ENCODE measurements around the gene GZMH.

GZMH gene

DNA sequence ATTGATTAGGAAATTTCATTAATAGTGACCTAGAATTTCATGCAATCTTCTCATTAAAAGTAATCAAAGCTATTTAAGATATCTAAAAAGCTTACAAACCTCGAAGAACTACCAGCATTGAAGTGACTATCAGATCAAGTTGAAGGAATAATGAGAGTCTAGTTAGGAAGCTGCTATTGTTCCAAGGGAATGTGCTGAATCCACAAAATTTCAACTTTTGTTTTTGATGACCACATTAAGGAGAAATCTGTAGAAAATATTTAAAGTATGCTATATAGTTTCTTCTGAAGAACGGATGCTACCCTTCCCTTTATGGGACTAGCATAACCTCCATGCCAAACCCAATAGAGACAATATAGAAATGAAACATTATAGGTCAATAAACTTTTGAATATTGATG, 30.9 kb downstream of the GZMH start:
- H2AFZ ChIP-seq (ENCODE audit: low read depth, low read length): no peak overlapping the region
- no peak for TF ChIP-seq EZH2 (IDR thresholded peaks at IDR 0.05; ENCODE audit: borderline replicate concordance, low read depth, low read length, severe bottlenecking)
- TF ChIP-seq, protein P1, sequence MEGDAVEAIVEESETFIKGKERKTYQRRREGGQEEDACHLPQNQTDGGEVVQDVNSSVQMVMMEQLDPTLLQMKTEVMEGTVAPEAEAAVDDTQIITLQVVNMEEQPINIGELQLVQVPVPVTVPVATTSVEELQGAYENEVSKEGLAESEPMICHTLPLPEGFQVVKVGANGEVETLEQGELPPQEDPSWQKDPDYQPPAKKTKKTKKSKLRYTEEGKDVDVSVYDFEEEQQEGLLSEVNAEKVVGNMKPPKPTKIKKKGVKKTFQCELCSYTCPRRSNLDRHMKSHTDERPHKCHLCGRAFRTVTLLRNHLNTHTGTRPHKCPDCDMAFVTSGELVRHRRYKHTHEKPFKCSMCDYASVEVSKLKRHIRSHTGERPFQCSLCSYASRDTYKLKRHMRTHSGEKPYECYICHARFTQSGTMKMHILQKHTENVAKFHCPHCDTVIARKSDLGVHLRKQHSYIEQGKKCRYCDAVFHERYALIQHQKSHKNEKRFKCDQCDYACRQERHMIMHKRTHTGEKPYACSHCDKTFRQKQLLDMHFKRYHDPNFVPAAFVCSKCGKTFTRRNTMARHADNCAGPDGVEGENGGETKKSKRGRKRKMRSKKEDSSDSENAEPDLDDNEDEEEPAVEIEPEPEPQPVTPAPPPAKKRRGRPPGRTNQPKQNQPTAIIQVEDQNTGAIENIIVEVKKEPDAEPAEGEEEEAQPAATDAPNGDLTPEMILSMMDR (IDR thresholded peaks at IDR 0.05; ENCODE audit: borderline replicate concordance, extremely low read depth, low read length, poor library complexity, severe bottlenecking): no peak
- ATAC-seq (ENCODE audit: insufficient read depth, low read depth) (no peak), DNase-seq (no peak)
- H3K4me1 ChIP-seq (ENCODE audit: insufficient read depth, low read length): peaks cover 7% of the 10 kb centered on the region
- no peaks in the 10 kb centered on the region for H3K27me3 ChIP-seq (ENCODE audit: insufficient read depth, low read length, poor library complexity)
- no peak overlapping the region for H3K27ac ChIP-seq (ENCODE audit: low read length)
- H3K79me2 ChIP-seq (ENCODE audit: insufficient read depth, low read length): no peaks in the 10 kb centered on the region
- no peaks in the 10 kb centered on the region for H3K9me3 ChIP-seq (ENCODE audit: insufficient read depth, low read length, severe bottlenecking)
- H3K4me2 ChIP-seq (ENCODE audit: insufficient read depth, low read length): no peak overlapping the region
- no peak overlapping the region for H3K9ac ChIP-seq (ENCODE audit: low read depth, low read length)
- no peak overlapping the region for H3K4me3 ChIP-seq (ENCODE audit: low read depth in 1 of 2, low read length in 2 of 2)
- H3K36me3 ChIP-seq (ENCODE audit: insufficient read depth, low read length): no peaks in the 10 kb centered on the region
- H4K20me1 ChIP-seq (ENCODE audit: insufficient read depth, low read length): no peaks in the 10 kb centered on the region

DNA sequence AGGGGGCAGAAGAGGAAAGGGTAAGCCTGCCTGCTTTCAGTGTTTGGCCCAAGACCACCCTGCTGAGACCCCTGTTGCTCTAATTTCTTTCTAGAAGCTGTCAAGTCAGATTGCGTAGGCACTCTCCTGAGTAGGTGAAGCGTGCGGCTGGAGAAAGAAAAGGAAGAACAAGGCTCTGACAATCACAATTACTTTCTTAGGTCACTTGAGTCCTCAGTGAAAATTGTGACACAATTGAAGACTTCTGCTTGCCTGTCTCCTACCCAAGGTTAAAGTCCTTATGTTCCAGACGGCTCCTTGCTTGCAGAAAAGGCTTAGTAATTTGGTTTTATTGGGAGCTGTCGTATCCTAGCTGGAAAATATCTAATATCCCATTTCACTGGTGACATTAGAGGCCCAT, 32.7 kb downstream of the GZMH start:
- Histone ChIP-seq H3K36me3 (ENCODE audit: insufficient read depth, low read length) (no peaks in the 10 kb centered on the region), H2AFZ (ENCODE audit: low read depth, low read length) (no peak overlapping the region), H3K79me2 (ENCODE audit: insufficient read depth, low read length) (no peaks in the 10 kb centered on the region), H3K4me2 (ENCODE audit: insufficient read depth, low read length) (no peak overlapping the region), H4K20me1 (ENCODE audit: insufficient read depth, low read length) (no peaks in the 10 kb centered on the region), H3K27ac (ENCODE audit: low read length) (no peak overlapping the region), H3K4me1 (ENCODE audit: insufficient read depth, low read length) (peaks cover 7% of the 10 kb centered on the region), H3K9ac (ENCODE audit: low read depth, low read length) (no peak overlapping the region), H3K9me3 (ENCODE audit: insufficient read depth, low read length, severe bottlenecking) (no peaks in the 10 kb centered on the region), H3K27me3 (ENCODE audit: insufficient read depth, low read length, poor library complexity) (no peaks in the 10 kb centered on the region), H3K4me3 (ENCODE audit: low read depth in 1 of 2, low read length in 2 of 2) (no peak overlapping the region)
- TF ChIP-seq, protein P1 (IDR thresholded peaks at IDR 0.05; ENCODE audit: borderline replicate concordance, extremely low read depth, low read length, poor library complexity, severe bottlenecking): no peak
- no peak for TF ChIP-seq EZH2 (IDR thresholded peaks at IDR 0.05; ENCODE audit: borderline replicate concordance, low read depth, low read length, severe bottlenecking)
- ATAC-seq (ENCODE audit: insufficient read depth, low read depth) (no peak), DNase-seq (no peak)

GRCh38 chr14:24576182-24576581, 33.3 kb downstream of the GZMH start, which contains the start of gene CTSG:
Gene CTSG (minus strand): TSS chr14:24576250. CDS start chr14:24576223, 27 bp downstream.
- ATAC-seq (ENCODE audit: insufficient read depth, low read depth) (peak; percentile 89), DNase-seq (peak; percentile 60)
- Histone ChIP-seq H2AFZ (ENCODE audit: low read depth, low read length) (no peak within 1 kb of the TSS), H3K9ac (ENCODE audit: low read depth, low read length) (no peak within 1 kb of the TSS), H3K4me3 (ENCODE audit: low read depth in 1 of 2, low read length in 2 of 2) (no peak within 1 kb of the TSS), H3K27ac (ENCODE audit: low read length) (0 out of 2 replicates have a peak within 1 kb of the TSS, but pooled peaks have one; percentile 2), H3K4me1 (ENCODE audit: insufficient read depth, low read length) (peaks cover 7% of the 10 kb centered on the region), H3K27me3 (ENCODE audit: insufficient read depth, low read length, poor library complexity) (no peaks in the 10 kb centered on the region), H4K20me1 (ENCODE audit: insufficient read depth, low read length) (no peaks in the 10 kb centered on the region), H3K79me2 (ENCODE audit: insufficient read depth, low read length) (no peaks in the 10 kb centered on the region), H3K36me3 (ENCODE audit: insufficient read depth, low read length) (no peaks in the 10 kb centered on the region), H3K4me2 (ENCODE audit: insufficient read depth, low read length) (no peak within 1 kb of the TSS), H3K9me3 (ENCODE audit: insufficient read depth, low read length, severe bottlenecking) (no peaks in the 10 kb centered on the region)
- TF ChIP-seq, protein P1 (IDR thresholded peaks at IDR 0.05; ENCODE audit: borderline replicate concordance, extremely low read depth, low read length, poor library complexity, severe bottlenecking): no peak
- no peak for TF ChIP-seq EZH2 (IDR thresholded peaks at IDR 0.05; ENCODE audit: borderline replicate concordance, low read depth, low read length, severe bottlenecking)

Data from DND-41 (cell line).